HepG2 (cell line): Measurements from ENCODE around the gene CES1. TPM values are rescaled to one million over a fixed set of nuclear protein-coding genes. Genes with fewer than 3 reads are reported as not detected.
A peak's percentile ranks its signal among the peaks of the same experiment; 100 is the strongest.

Experiments
- ATAC-seq: fragments of 200-7000 bp; cut with Tn5 transposase; 3 replicates; pipeline ENCODE4 v1.9.1; 2020; ENCODE audit warnings: mild to moderate bottlenecking, moderate library complexity
- BruUV-seq: library from RNA; stranded (reverse); fragments of 400-500 nt; replicated peaks from 2 replicates; lab custom pipeline; 2021; lab: Mats Ljungman, UMichigan
- CTCF ChIA-PET: fragments of 300-600 bp; formaldehyde crosslinking; extraction: SDS; loops from one replicate; lab custom pipeline; 2021; ENCODE audit warnings: low total read pairs, inconsistent platforms, low intra/inter-chr PET ratio; lab: Yijun Ruan, JAX
- POLR2A ChIA-PET: fragments of 350-600 bp; sonication (Branson Sonifier 250); formaldehyde crosslinking; loops from one replicate; lab custom pipeline; 2020; ENCODE audit warnings: antibody characterized with exemption, inconsistent platforms; lab: Yijun Ruan, JAX
- DNase-seq: peaks from one replicate; pipeline ENCODE4 v3.0.0-alpha.2; 2015; ENCODE audit warnings: low spot score
- FAIRE-seq: peaks from 3 replicates; lab custom pipeline; 2011; peaks lifted over from hg19 to GRCh38; lab: Jason Lieb, UNC
- H2AFZ ChIP-seq: one replicate; pipeline ENCODE4 v1.6.1; 2011; ENCODE audit warnings: low read length, inconsistent platforms
- H3K27ac ChIP-seq: fragments of 300-600 bp; 3 replicates; pipeline ENCODE4 v1.8.0; 2011; ENCODE audit warnings: mixed run types, mild to moderate bottlenecking, mixed read lengths, low read length, inconsistent platforms; ENCODE audit not compliant: insufficient read depth; ENCODE audit errors: extremely low read length
- H3K27me3 ChIP-seq, 2 experiments: fragments of 200-600 bp in 1 of 2; 2 replicates in 1 of 2; 3 replicates in 1 of 2; pipeline versions ENCODE4 v1.6.0 to v1.8.0; 2011; ENCODE audit warnings: low read length in 2 of 2, mild to moderate bottlenecking in 2 of 2, moderate library complexity in 2 of 2, inconsistent platforms in 1 of 2; ENCODE audit not compliant: insufficient read depth in 2 of 2, control insufficient read depth in 1 of 2
- H3K36me3 ChIP-seq, 2 experiments: fragments of 200-600 bp in 1 of 2; replicated peaks in 1 of 2; 2 replicates in 1 of 2; 3 replicates in 1 of 2; pipeline versions ENCODE4 v1.5.1 to v1.8.0; 2011; ENCODE audit warnings: low read length in 2 of 2, inconsistent platforms in 1 of 2; ENCODE audit not compliant: insufficient read depth in 2 of 2, control insufficient read depth in 1 of 2
- H3K4me1 ChIP-seq: 2 replicates; pipeline ENCODE4 v1.5.1; 2012; ENCODE audit warnings: low read length, inconsistent platforms; ENCODE audit not compliant: insufficient read depth
- H3K4me2 ChIP-seq: 2 replicates; pipeline ENCODE4 v1.6.0; 2011; ENCODE audit warnings: low read depth, low read length, inconsistent platforms
- H3K4me3 ChIP-seq, 3 experiments: fragments of 200-600 bp in 1 of 3; sonication (generic), shearing (Covaris generic) in 1 of 3; replicated peaks in 1 of 3; 2 replicates each; pipeline ENCODE4 v1.5.1; 2011 to 2016; ENCODE audit warnings: low read length in 3 of 3, inconsistent platforms in 2 of 3, low read depth in 2 of 3, mild to moderate bottlenecking in 2 of 3, control low read depth in 1 of 3, mixed read lengths in 1 of 3; ENCODE audit not compliant: insufficient read depth in 1 of 3
- H3K79me2 ChIP-seq: one replicate; pipeline ENCODE4 v1.6.1; 2011; ENCODE audit warnings: low read length, inconsistent platforms; ENCODE audit not compliant: insufficient read depth
- H3K9ac ChIP-seq: 2 replicates; pipeline ENCODE4 v1.6.0; 2011; ENCODE audit warnings: mild to moderate bottlenecking, low read depth, low read length, inconsistent platforms; ENCODE audit not compliant: insufficient read depth
- H3K9me3 ChIP-seq: 2 replicates; pipeline ENCODE4 v1.5.1; 2012; ENCODE audit warnings: mild to moderate bottlenecking, low read length
- H4K20me1 ChIP-seq: 2 replicates; pipeline ENCODE4 v1.6.0; 2011; ENCODE audit warnings: inconsistent platforms, mild to moderate bottlenecking, low read length, moderate library complexity; ENCODE audit not compliant: insufficient read depth
- ATF7-NPFF ChIP-seq: sonication (generic); formaldehyde crosslinking; IDR thresholded peaks from 2 replicates; pipeline ENCODE4 v1.8.1; 2023; ENCODE audit warnings: mild to moderate bottlenecking, low read depth, missing genetic modification reagents, moderate library complexity
- BHLHE40 ChIP-seq: IDR thresholded peaks from 2 replicates; pipeline ENCODE4 v1.6.1; 2011; ENCODE audit warnings: low read length, improper control_type of control experiment
- EP300 ChIP-seq, 3 experiments: sonication (generic) in 1 of 3; formaldehyde crosslinking in 1 of 3; IDR thresholded peaks; 2 replicates each; pipeline versions ENCODE4 v1.5.1 to v1.6.1; 2011 to 2020; ENCODE audit warnings: low read depth in 2 of 3, low read length in 2 of 3, borderline replicate concordance in 1 of 3, improper control_type of control experiment in 1 of 3, mild to moderate bottlenecking in 1 of 3, missing genetic modification reagents in 1 of 3, moderate library complexity in 1 of 3
- HOXA3 ChIP-seq: sonication (generic); formaldehyde crosslinking; IDR thresholded peaks from 2 replicates; pipeline ENCODE4 v1.5.0; 2020; ENCODE audit warnings: missing genetic modification reagents
- MAFF ChIP-seq: IDR thresholded peaks from 2 replicates; pipeline ENCODE4 v1.6.1; 2011; ENCODE audit warnings: low read depth, low read length, improper control_type of control experiment
- NFE2 ChIP-seq: sonication (generic); formaldehyde crosslinking; IDR thresholded peaks from 2 replicates; pipeline ENCODE4 v1.4.0; 2020; ENCODE audit warnings: missing genetic modification reagents
- NR2F6 ChIP-seq, 2 experiments: IDR thresholded peaks; 2 replicates each; pipeline ENCODE4 v1.6.1; 2016; ENCODE audit warnings: antibody characterized with exemption in 1 of 2, mild to moderate bottlenecking in 1 of 2
- PHF20 ChIP-seq: sonication (generic); formaldehyde crosslinking; IDR thresholded peaks from 2 replicates; pipeline ENCODE4 v1.5.0; 2020; ENCODE audit warnings: mild to moderate bottlenecking, missing genetic modification reagents
- PITX1 ChIP-seq: sonication (generic); formaldehyde crosslinking; IDR thresholded peaks from 2 replicates; pipeline ENCODE4 v1.5.1; 2020; ENCODE audit warnings: mild to moderate bottlenecking, missing genetic modification reagents
- SMAD3 ChIP-seq: sonication (generic); formaldehyde crosslinking; IDR thresholded peaks from 2 replicates; pipeline ENCODE4 v1.4.0; 2020; ENCODE audit warnings: missing genetic modification reagents
- ZNF280B ChIP-seq: sonication (generic); formaldehyde crosslinking; IDR thresholded peaks from 2 replicates; pipeline ENCODE4 v1.5.0; 2020; ENCODE audit warnings: missing genetic modification reagents, mild to moderate bottlenecking, borderline replicate concordance
- ZUFSP ChIP-seq: sonication (generic); formaldehyde crosslinking; IDR thresholded peaks from 2 replicates; pipeline ENCODE4 v1.9.0; 2021; ENCODE audit warnings: missing genetic modification reagents, mild to moderate bottlenecking, borderline replicate concordance
- WGBS: methylation state at CpG from one replicate; pipeline ENCODE4 v1.1.6; 2017; ENCODE audit warnings: low lambda C conversion rate; 5-methylcytosine and 5-hydroxymethylcytosine counted together
- in situ Hi-C: cut with HindIII; loops from 2 replicates; pipeline ENCODE4 v1.10.0; 2017; ENCODE audit warnings: low pct_unique_long_range_greater_than_20kb; ENCODE audit not compliant: extremely low pct_ligation_motif_present
- intact Hi-C: fragments of 100-400 bp; cut with micrococcal nuclease; formaldehyde crosslinking; loops from one replicate; pipeline ENCODE4 v1.10.0; 2022; ENCODE audit not compliant: unreplicated experiment
- polyA plus RNA-seq, 8 experiments: library from polyadenylated mRNA; depleted of rRNA in 3 of 8; stranded (reverse) in 7 of 8; unstranded in 1 of 8; fragments of >200 nt; fragmentation: Illumina TruSeq in 4 of 8; extraction: Trizol in 4 of 8; gene quantifications; 2 replicates each; pipeline versions ENCODE4 v1.2.1 to v1.2.3, GENCODE V29; 2011 to 2016; ENCODE audit warnings: low read depth in 4 of 8, missing spikeins in 1 of 8, mixed read lengths in 1 of 8; ENCODE audit not compliant: insufficient read depth in 1 of 8
- total RNA-seq, 5 experiments: library from RNA; depleted of rRNA; stranded (reverse); fragments of >200 nt; fragmentation: Illumina TruSeq; extraction: Trizol; gene quantifications; 2 replicates each; pipeline ENCODE4 v1.2.3, GENCODE V29; 2016; ENCODE audit warnings: low read depth in 1 of 5
- TF ChIP-seq, protein P1 (sequence below): sonication (generic); IDR thresholded peaks from 2 replicates; pipeline ENCODE4 v1.6.1; 2016; ENCODE audit warnings: low read depth, borderline replicate concordance

The CES1 gene
- total and polyA plus RNA-seq, 2 of the 13 experiments (the other 11 are each of a cell fraction or from before 2014, with no cell fraction given) = 136 to 198 TPM

GRCh38 chr16:55839115-55839514 lies 6.2 kb upstream of the CES1 start:
- ATAC-seq (no peak), DNase-seq (no peak), FAIRE-seq (no peak)
- H2AFZ ChIP-seq = no peak overlapping the region
- POLR2A ChIA-PET = no interaction called here
- BruUV-seq = no TSS peak
- no peak overlapping the region for H3K4me3 ChIP-seq
- peaks cover 0 to 2% of the 10 kb centered on the region in 2 experiments; a peak in 2 of 5 replicates for H3K27me3 ChIP-seq
- 41% methylated on average over 2 of the region's 2 CpGs for WGBS
- H3K27ac ChIP-seq = no peak overlapping the region
- H3K9ac ChIP-seq = no peak overlapping the region
- intact Hi-C loops = loop anchor here (5.0 kb wide), 1 partner anchor 217 kb away; no protein-coding TSS in a partner anchor
- CTCF ChIA-PET = interaction anchor here (1.3 kb wide), 1 partner anchor 125 kb away, joined by 3 read pairs; no protein-coding TSS in a partner anchor
- in situ Hi-C loops = no loop called here
- H3K4me2 ChIP-seq = no peak overlapping the region
- H3K4me1 ChIP-seq = peaks cover 26% of the 10 kb centered on the region
- no peaks in the 10 kb centered on the region for H3K79me2 ChIP-seq
- H3K36me3 ChIP-seq = no peaks in the 10 kb centered on the region
- H3K9me3 ChIP-seq = no peaks in the 10 kb centered on the region
- no peaks in the 10 kb centered on the region for H4K20me1 ChIP-seq
- no peak for TF ChIP-seq ATF7-NPFF (CRISPR knock-in tag)

GRCh38 chr16:55836158-55836611 lies 3.3 kb upstream of the CES1 start:
- ChIA-PET POLR2A (no interaction called here), CTCF (no interaction called here)
- Histone ChIP-seq H3K9me3 (no peaks in the 10 kb centered on the region), H3K79me2 (no peaks in the 10 kb centered on the region), H3K27ac (peak overlapping the region; percentile 50), H3K4me3 (no peak overlapping the region), H3K9ac (no peak overlapping the region), H3K4me1 (peaks cover 47% of the 10 kb centered on the region), H2AFZ (no peak overlapping the region), H3K36me3 (no peaks in the 10 kb centered on the region), H3K4me2 (0 out of 2 replicates have a peak overlapping the region, but pooled peaks have one; percentile 39), H3K27me3 (no peaks in the 10 kb centered on the region; a peak in 1 of 5 replicates), H4K20me1 (no peaks in the 10 kb centered on the region)
- in situ Hi-C loops = no loop called here
- no TSS peak for BruUV-seq
- DNase-seq = peak; percentile 50
- WGBS = 29% methylated on average over 4 of the region's 4 CpGs
- ATAC-seq = no peak
- FAIRE-seq = no peak
- intact Hi-C loops = loop anchor here (5.0 kb wide), 1 partner anchor 214 kb away; no protein-coding TSS in a partner anchor
- no peak for TF ChIP-seq PITX1
- TF ChIP-seq SMAD3 (CRISPR knock-in tag) = no peak
- TF ChIP-seq PHF20 (CRISPR knock-in tag) = no peak
- TF ChIP-seq NFE2 (CRISPR knock-in tag) = peak; percentile 61; the same call in 1 of the 2 replicates
- TF ChIP-seq BHLHE40 = 0 out of 2 replicates have a peak, but pooled peaks have one; percentile 3
- TF ChIP-seq MAFF = peak; percentile 59; the same call in 1 of the 2 replicates
- no peak for TF ChIP-seq ZUFSP (CRISPR knock-in tag)
- TF ChIP-seq EP300 (IDR thresholded peaks at IDR 0.05; ENCODE audit: low read depth in 2 of 2, low read length in 2 of 2) = peak in 1 of 2 experiments; percentile 47; a peak in 1 of 4 replicates
- TF ChIP-seq EP300 (CRISPR knock-in tag; IDR thresholded peaks at IDR 0.05; ENCODE audit: borderline replicate concordance) = peak; percentile 55; the same call in 1 of the 2 replicates
- TF ChIP-seq HOXA3 = no peak
- TF ChIP-seq NR2F6 (IDR thresholded peaks at IDR 0.05) = peak; percentile 13; the same call in 1 of the 2 replicates
- TF ChIP-seq NR2F6 (CRISPR knock-in tag; IDR thresholded peaks at IDR 0.05) = no peak
- TF ChIP-seq, protein P1, sequence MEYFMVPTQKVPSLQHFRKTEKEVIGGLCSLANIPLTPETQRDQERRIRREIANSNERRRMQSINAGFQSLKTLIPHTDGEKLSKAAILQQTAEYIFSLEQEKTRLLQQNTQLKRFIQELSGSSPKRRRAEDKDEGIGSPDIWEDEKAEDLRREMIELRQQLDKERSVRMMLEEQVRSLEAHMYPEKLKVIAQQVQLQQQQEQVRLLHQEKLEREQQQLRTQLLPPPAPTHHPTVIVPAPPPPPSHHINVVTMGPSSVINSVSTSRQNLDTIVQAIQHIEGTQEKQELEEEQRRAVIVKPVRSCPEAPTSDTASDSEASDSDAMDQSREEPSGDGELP = peak; percentile 43; the same call in 1 of the 2 replicates
- no peak for TF ChIP-seq ZNF280B (CRISPR knock-in tag)
